Measurements from ENCODE around the gene ENTPD1. TPM values are rescaled to one million over a fixed set of nuclear protein-coding genes. Genes with fewer than 3 reads are reported as not detected.
"Not testable (repeated sequence)": the region's sequence is repeated elsewhere in the genome, so short reads cannot be mapped to it uniquely, and the experiment has no call there.

Gene ENTPD1
- total RNA-seq, 6 donors from 2014 or later: 18.0 to 45.4 (median 22.3) TPM

DNA sequence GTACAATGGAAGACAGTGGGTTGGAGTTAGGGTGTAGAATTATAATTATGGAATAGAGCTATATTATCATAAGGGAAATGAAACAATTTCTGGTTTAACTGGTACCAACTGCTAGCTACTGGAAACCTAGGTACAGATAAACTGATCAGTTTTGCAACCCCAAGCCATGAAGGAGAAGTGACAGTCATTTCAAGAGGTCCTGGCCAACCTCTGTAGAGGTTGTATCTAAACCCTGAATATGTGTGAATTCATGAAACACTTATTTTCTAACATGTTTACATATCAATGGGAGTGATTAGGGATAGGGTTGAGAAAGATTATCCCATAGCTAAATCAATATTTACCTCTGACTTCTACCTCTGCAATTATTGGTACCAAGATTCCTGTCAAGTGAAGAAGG, 121.9 kb downstream of the ENTPD1 start:
- DNase-seq: no peak
- Histone ChIP-seq H3K27ac (no peak overlapping the region), H3K9me3 (no peaks in the 10 kb centered on the region), H3K27me3 (no peaks in the 10 kb centered on the region), H3K4me1 (no peaks in the 10 kb centered on the region), H3K4me3 (no peak overlapping the region), H3K36me3 (peaks cover 0 to 22% (median 9%) of the 10 kb centered on the region in 4 donors)
- no peak for ATAC-seq (ENCODE audit: low FRiP score in 2 of 2)
- no peak for TF ChIP-seq POLR2AphosphoS5 (IDR thresholded peaks at IDR 0.05)
- TF ChIP-seq POLR2A (IDR thresholded peaks at IDR 0.05): no peak
- no peak for TF ChIP-seq EP300 (IDR thresholded peaks at IDR 0.05)
- TF ChIP-seq, protein P1, sequence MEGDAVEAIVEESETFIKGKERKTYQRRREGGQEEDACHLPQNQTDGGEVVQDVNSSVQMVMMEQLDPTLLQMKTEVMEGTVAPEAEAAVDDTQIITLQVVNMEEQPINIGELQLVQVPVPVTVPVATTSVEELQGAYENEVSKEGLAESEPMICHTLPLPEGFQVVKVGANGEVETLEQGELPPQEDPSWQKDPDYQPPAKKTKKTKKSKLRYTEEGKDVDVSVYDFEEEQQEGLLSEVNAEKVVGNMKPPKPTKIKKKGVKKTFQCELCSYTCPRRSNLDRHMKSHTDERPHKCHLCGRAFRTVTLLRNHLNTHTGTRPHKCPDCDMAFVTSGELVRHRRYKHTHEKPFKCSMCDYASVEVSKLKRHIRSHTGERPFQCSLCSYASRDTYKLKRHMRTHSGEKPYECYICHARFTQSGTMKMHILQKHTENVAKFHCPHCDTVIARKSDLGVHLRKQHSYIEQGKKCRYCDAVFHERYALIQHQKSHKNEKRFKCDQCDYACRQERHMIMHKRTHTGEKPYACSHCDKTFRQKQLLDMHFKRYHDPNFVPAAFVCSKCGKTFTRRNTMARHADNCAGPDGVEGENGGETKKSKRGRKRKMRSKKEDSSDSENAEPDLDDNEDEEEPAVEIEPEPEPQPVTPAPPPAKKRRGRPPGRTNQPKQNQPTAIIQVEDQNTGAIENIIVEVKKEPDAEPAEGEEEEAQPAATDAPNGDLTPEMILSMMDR (IDR thresholded peaks at IDR 0.05): no peak

DNA sequence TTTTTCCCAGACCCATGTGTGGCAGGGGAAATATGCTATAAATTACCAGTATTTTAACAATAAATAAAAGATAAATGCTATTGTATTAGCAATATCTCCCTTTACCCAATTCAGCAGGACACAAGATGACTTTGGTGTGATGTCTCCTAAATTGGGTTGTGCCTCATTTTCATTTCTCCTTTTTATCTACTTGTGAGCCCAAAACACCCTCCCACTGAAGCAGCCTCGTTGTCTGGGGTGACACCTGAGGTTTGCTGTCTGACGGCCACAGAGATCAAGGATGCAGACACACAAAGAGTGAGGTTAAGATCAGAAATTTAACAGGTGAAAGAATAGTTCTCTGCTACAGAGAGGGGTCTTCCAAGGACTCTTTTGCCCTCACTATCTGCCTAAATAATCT, 124.7 kb downstream of the ENTPD1 start:
- no peak overlapping the region for H3K4me3 ChIP-seq
- peak overlapping the region in 1 of 4 donors; percentile 42 for H3K27ac ChIP-seq
- no peaks in the 10 kb centered on the region for H3K9me3 ChIP-seq
- ATAC-seq (ENCODE audit: low FRiP score in 2 of 2) (no peak), DNase-seq (no peak)
- TF ChIP-seq EP300 (IDR thresholded peaks at IDR 0.05) (no peak), POLR2A (IDR thresholded peaks at IDR 0.05) (no peak), POLR2AphosphoS5 (IDR thresholded peaks at IDR 0.05) (no peak)
- TF ChIP-seq, protein P1 (IDR thresholded peaks at IDR 0.05): no peak
- no peaks in the 10 kb centered on the region for H3K27me3 ChIP-seq
- peaks cover 0 to 9% (median 3%) of the 10 kb centered on the region in 4 donors for H3K36me3 ChIP-seq
- 67 to 73% methylated on average over 2 of the region's 2 CpGs for WGBS, 2 donors
- H3K4me1 ChIP-seq: no peaks in the 10 kb centered on the region

DNA sequence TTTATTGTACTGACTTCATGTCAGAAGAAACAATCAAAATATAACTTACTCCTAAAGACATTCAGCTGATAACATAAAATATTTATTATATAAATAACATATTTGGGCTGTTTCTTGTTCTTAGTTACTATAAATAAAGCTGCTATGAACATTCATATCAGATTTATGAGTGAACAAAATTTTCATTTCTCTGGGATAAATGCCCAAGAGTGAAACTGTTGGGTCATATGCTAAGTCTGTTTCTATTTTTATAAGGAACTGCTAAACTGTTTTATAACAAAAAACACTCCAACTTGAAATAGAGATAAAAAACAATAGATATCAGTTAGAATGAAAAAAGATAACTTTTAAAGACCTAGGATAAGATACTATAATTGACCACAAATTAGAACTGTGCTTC, 125.4 kb downstream of the ENTPD1 start:
- no peak overlapping the region for H3K4me3 ChIP-seq
- peak overlapping the region in 1 of 4 donors; percentile 17 for H3K27ac ChIP-seq

DNA sequence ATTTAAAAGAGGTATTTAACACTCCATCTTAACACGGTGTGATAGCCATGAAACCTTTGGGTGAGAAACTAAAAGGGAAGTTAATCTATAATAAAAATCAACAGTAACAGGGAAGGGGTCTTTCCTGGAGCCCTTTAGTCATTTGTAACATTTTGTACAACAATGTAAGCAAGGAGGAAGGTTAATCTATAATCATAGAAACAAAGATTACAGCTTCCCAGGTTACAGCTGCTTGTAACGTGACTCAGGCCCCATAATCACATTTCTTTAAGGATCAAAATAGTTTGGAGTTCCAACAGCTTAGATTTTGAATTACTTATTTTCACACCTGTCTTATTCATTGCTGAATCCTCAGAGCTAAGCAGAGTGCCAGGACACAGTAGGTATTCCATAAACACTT, 133.9 kb downstream of the ENTPD1 start:
- no peak for DNase-seq
- Histone ChIP-seq H3K4me3 (no peak overlapping the region), H3K27me3 (no peaks in the 10 kb centered on the region), H3K27ac (no peak overlapping the region), H3K4me1 (no peaks in the 10 kb centered on the region), H3K36me3 (peaks cover 0 to 5% (median 1%) of the 10 kb centered on the region in 4 donors), H3K9me3 (no peaks in the 10 kb centered on the region)
- ATAC-seq (ENCODE audit: low FRiP score in 2 of 2): no peak
- WGBS, 2 donors: 71 to 80% methylated on average over 2 of the region's 2 CpGs
- TF ChIP-seq EP300 (IDR thresholded peaks at IDR 0.05) (no peak), POLR2AphosphoS5 (IDR thresholded peaks at IDR 0.05) (no peak), POLR2A (IDR thresholded peaks at IDR 0.05) (no peak)
- TF ChIP-seq, protein P1 (IDR thresholded peaks at IDR 0.05): no peak

More for the DNA sequence above, 125.4 kb downstream of the ENTPD1 start:
- Histone ChIP-seq H3K9me3 (no peaks in the 10 kb centered on the region), H3K4me1 (no peaks in the 10 kb centered on the region), H3K27me3 (no peaks in the 10 kb centered on the region), H3K36me3 (peaks cover 0 to 3% (median 0%) of the 10 kb centered on the region in 4 donors)
- ATAC-seq (ENCODE audit: low FRiP score in 2 of 2): no peak
- TF ChIP-seq POLR2AphosphoS5 (IDR thresholded peaks at IDR 0.05) (no peak), EP300 (IDR thresholded peaks at IDR 0.05) (no peak), POLR2A (IDR thresholded peaks at IDR 0.05) (no peak)
- TF ChIP-seq, protein P1 (IDR thresholded peaks at IDR 0.05): no peak
- DNase-seq: no peak

DNA sequence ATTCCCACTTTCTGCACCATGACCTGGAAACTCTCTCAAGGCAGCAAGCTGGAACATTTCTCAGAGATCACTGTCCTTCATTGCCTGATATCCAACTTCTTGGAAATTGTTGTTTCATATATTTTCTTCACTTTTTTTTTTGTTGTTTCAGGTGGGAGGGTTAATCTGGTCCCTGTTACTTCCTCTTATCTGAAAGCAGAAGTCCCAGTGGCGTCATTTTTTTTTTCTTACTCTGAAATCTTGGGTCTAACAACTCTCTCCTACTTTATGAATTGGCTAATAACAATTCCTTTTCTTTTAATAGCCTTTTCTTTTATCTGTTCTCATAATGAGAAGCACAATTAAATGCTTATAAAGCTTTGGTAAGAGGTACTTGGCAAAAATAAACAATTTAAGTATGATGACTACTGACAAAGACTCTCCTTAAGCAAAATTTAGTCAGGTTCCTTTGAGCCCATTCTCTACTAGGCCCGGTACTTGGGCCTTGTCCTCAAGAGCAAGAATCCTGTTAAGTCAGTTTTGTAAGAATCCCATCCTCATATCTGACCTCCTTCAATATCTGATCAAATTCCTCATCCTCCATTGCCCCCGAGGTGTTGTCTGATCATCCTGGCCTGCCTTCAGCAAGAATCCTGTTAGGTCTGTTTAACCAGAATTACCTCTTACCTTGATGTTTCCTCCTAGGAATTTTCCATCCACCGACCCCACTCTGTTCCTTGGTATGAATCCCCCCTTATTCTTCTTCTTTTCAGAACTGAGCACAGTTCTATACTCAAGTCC, 140.3 kb downstream of the ENTPD1 start:
- no peaks in the 10 kb centered on the region for H3K27me3 ChIP-seq
- 81 to 83% methylated on average over 4 of the region's 4 CpGs for WGBS, 2 donors
- no peak for ATAC-seq (ENCODE audit: low FRiP score in 2 of 2)

DNA sequence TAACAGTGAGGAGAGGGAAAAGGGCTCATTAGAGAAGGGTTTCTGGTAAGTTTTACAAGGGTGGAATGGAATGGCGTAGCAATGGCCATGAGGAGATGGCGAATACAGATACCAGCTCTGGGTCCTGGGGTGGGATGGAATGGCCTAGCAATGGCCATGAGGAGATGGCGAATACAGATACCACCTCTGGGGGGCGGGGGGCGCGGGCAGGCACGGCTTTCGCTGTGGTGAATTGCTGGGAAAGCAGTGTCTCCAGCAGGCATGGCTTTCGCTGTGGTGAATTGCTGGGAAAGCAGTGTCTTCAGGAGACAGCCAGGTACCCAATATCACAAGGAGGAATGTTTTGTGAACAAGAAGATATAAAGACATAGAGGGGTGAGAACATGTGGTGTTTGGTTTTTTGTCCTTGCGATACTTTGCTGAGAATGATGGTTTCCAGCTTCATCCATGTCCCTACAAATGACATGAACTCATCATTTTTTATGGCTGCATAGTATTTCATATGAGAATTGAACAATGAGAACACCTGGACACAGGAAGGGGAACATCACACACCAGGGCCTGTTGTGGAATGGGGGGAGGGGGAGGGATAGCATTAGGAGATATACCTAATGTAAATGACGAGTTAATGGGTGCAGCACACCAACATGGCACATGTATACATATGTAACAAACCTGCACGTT, 150.1 kb downstream of the ENTPD1 start:
- H3K36me3 ChIP-seq; H3K27ac ChIP-seq; H3K4me3 ChIP-seq; H3K4me1 ChIP-seq; ATAC-seq (ENCODE audit: low FRiP score in 2 of 2); H3K9me3 ChIP-seq; H3K27me3 ChIP-seq: not testable (repeated sequence)
- DNase-seq: peak in 1 of 2 donors; percentile 54
- 96 to 97% methylated on average over 12 of the region's 12 CpGs for WGBS, 2 donors

More for the DNA sequence above, 140.3 kb downstream of the ENTPD1 start:
- no peak for DNase-seq
- H3K4me1 ChIP-seq: no peaks in the 10 kb centered on the region
- H3K9me3 ChIP-seq: no peaks in the 10 kb centered on the region
- no peak overlapping the region for H3K4me3 ChIP-seq
- H3K36me3 ChIP-seq: peaks cover 0 to 20% (median 0%) of the 10 kb centered on the region in 4 donors
- TF ChIP-seq EP300 (IDR thresholded peaks at IDR 0.05) (no peak), POLR2AphosphoS5 (IDR thresholded peaks at IDR 0.05) (no peak), POLR2A (IDR thresholded peaks at IDR 0.05) (no peak)
- TF ChIP-seq, protein P1 (IDR thresholded peaks at IDR 0.05): no peak
- H3K27ac ChIP-seq: no peak overlapping the region

Data from upper lobe of left lung (tissue), 6 donors.